Left lobe of liver (tissue), 1 donor: ENCODE measurements around the gene XRCC3. TPM values are rescaled to one million over a fixed set of nuclear protein-coding genes. Genes with fewer than 3 reads are reported as not detected.

Experiments used
- total RNA-seq: library from RNA; stranded (reverse); gene quantifications from one replicate; pipeline ENCODE4 v1.2.1, GENCODE V29; 2021
- donor health status: DM: no; HTN: yes; CAD: no.

The XRCC3 gene
- total RNA-seq, 1 donor from 2014 or later = 1.2 TPM

Other genes with a start within 250 kb of the XRCC3 start
- gene CKB, start 192.6 kb downstream of the XRCC3 start, total RNA-seq = 10.2 TPM
- 6.0 TPM for gene TRMT61A, start 186.3 kb downstream of the XRCC3 start, total RNA-seq
- 7.5 TPM for gene BAG5, start 152.8 kb downstream of the XRCC3 start, total RNA-seq
- 17.1 TPM for gene COA8, start 152.5 kb downstream of the XRCC3 start, total RNA-seq
- 56.6 TPM for gene KLC1, start 86.2 kb downstream of the XRCC3 start, total RNA-seq
- 25.2 TPM for gene ZFYVE21, start 359 bp upstream of the XRCC3 start, total RNA-seq
- 15.3 TPM for gene PPP1R13B, start 132.1 kb upstream of the XRCC3 start, total RNA-seq
- 0.75 TPM for gene TDRD9, start 213.0 kb upstream of the XRCC3 start, total RNA-seq
- not detected for gene RD3L, start 227.1 kb upstream of the XRCC3 start, total RNA-seq